ENCODE measurements around the gene HNRNPUL2.
A peak's percentile ranks its signal among the peaks of the same experiment; 100 is the strongest.
"Not testable (repeated sequence)": the region's sequence is repeated elsewhere in the genome, so short reads cannot be mapped to it uniquely, and the experiment has no call there.

Gene HNRNPUL2

DNA sequence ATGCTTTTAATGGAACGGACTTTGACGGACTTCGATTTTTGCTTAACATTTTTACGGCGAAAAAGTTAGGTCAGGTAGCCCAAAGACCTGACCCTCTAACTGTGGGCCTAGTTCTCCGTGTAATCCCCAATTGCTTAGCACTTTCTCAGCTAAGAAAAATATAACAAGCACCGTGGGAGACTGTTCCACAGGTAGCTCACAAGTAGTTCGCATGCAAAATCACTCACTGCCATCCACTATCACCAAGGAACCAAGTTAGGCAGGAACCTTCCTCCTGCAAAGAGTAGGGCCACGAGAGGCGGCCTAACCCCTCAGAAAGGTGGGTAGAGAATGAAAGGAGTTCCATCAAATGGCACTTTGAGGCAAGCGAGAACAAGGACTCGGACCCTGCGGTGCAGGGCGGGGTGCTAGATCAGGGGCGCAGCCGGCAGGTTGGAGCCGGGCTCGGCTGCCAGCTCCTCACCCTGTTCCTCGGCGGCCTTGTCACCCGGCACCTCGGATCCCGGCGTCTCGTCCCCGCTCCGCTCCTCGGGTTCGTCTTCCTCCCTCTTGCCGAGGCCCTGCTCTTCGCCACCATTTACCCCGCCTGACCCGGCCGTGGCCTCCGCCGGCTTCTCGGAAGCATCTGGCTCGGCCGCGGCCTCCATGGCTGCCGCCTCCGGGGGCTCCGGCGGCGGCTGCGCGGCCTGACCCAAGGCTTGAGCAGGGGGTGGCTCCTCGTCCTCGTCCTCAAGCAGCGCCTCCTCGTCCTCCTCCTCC lies 922 bp downstream of the HNRNPUL2 start:
- DNase-seq = no peak

DNA sequence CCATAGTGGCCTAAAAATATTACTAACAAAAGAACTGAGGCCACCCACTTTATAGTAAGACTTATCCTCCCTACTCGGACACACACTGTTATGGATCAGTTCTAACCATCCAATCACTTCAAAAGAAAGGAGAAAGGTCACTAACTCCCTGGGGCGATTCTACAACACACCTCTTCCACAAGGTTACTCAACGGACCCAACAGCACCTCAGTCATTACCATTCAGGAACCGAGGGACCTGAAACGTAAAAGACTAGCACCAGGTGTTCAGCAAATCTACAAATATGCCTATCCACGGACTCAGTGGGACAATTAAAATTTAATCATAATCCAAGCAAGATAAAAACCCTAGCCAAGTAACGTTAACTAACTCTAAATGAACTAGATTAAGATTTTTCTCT lies 1.6 kb downstream of the HNRNPUL2 start:
- DNase-seq = no peak

GRCh38 chr11:62724171-62724570 lies 3.1 kb downstream of the HNRNPUL2 start:
- no peak for DNase-seq

- no peak for DNase-seq
Measured at GRCh38 chr11:62721994-62722393, 5.3 kb downstream of the HNRNPUL2 start.

- DNase-seq = no peak
Measured at GRCh38 chr11:62719302-62719978, 7.8 kb downstream of the HNRNPUL2 start.

GRCh38 chr11:62716816-62717215 lies 10.4 kb downstream of the HNRNPUL2 start:
- DNase-seq = no peak

GRCh38 chr11:62716206-62716605 lies 11.1 kb downstream of the HNRNPUL2 start:
- no peak for DNase-seq

DNA sequence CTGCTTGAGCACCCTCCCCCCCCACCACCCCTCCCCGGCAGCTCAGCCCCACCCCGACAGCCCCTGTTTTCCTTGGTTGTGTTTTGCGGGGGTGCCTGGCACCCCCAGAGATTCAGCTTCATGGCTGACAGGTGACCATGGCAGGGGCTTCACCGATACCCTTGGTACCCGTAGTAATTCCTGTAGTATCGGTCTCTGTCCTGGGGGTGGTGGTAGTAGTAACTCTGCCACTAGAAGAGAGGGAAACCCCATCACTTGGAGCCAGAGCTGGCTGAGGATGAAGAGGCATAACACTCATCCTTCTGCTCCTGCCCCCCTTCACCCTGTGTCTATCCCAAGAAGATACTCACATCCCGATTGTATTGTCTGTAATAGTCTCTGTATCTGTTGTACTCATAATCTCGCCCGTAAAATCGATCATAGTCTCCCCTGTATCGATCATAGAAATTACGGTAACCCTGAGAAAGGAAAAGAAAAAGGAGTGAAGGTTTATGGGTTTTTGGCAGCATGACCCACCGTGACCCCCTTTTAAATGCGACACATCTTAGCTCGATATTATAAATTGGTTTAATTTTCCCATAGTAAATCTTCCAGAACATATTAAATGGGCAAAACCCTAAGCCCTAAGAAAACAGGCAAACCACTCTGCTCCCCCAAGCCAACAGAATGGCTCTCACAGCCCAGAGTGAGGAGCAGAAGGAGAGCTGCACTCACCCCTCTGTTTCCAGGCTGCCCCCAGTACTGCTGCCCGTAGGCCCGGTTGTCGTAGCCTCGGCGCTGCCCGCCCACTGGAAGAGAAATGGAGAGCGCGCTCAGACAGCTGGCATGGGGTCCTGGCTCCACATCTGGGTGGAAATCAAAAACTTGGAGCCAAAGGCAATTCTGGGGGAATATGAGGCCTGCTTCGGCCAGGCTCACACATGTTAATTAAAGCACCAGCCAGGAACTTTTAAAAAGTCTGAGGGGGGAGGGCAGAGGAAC lies 11.8 kb downstream of the HNRNPUL2 start:
- DNase-seq = no peak

DNA sequence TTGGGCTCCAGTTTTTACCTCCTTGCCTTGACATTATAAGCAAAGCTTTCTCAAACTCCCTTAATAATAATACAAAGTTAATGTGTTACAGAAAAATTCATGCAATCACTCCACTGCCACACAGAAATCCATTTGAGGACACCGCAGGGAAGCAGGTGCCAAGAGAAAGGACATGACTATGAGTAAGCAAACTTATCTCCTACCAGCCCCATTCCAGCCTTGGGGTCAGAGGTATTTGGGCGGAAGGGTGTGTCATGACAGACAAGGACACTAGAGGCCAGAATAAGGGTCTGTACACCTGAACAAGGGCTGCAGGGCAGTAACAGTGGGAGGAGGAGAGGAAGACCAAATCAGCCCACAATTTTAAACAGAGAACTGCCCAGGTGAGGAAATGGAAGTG lies 13.9 kb downstream of the HNRNPUL2 start:
- DNase-seq = no peak

DNA sequence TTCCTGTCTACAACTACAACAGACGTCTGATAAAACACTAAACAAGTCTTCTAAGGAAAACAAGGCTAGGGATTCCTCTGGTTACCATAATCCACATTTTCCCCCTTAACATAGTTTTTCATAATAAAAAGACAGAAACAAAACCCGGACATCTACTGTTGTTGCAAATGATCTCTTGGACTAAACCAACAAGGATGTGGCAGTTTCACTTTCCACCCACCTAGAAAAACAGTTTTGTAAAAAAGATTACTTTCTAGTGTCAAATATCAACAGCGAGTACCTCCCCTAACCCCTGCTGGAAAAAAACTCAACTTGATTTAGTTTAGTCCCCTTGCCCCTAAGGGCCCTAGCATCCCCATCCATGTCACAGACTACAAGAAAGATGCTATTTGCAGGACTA lies 14.4 kb downstream of the HNRNPUL2 start:
- DNase-seq = no peak

DNA sequence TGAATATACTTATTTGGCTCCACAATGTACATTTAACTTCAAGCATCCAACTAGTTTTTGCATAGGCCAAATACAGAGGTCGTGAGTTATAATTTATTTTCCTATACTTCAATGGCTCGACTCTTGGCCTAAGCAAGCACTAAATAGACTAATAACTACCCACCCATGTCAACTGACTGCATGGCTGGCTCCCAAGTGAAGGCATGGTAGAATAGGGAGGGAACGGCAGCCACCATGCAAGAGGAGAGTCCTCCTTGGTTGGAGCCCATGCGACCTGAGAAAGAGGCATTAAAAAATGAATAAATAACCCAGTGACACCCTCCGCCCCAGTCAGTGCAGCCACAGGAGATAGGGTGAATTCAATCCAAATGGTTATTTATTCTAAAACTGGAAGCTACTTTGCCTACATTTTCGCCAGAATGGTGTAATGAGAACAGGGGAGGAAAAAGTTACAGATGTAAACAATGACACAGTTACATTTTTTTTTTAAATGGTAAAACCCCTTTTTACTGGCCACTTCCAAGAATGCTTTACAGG lies 14.9 kb downstream of the HNRNPUL2 start:
- DNase-seq = no peak

DNA sequence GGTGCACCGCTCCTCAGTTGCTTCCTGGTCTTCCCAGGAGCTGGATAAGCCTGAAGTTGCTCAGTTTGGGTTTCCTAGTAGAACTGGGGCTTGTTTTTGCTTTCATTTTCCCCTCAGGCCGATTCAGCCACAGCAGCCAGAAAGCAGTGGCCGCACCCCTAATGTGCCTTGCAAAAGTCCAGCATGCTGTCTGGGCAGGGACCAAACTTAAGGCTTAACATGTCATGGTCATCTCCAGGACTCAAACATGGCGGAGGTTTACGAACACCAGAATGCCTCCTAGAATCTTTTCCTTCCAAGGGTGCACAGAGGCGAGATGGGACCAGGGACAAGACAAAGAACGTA lies 17.3 kb downstream of the HNRNPUL2 start:
- DNase-seq = no peak

DNA sequence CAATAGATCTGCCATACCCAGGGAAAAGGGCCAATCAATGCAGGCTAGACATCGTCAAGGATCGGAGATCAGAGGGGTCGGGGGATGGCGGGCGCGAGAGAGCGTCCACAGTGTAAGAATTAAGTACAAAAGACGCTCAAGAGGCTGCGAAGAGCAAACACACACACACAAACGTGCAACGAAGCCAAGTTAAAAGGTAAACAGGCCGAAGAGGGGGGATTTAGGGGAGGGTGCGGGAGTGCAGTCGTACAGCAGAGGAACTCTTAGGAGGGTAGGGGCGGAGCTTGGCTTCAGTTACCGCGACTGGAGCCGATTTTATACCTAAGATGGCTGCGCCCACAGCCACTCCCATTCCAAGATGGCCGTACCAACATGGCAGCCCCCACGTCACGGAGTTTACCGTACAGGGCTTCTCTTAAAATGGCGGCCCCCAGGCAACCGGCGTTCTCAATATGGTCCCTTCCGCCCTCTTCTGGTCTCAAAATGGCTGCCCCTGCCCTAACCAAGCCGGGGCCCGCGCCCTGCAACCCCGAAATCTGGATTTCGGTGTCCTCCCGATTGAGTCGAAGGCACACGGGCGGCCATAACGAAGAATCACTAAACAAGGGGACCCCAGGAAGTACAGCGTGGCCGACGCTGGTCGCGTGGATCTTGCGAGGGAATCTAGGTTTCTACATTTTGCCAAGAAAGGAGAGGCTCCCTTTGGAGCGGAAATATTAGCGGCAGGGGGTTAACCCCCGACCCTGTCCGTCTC lies 17.8 kb downstream of the HNRNPUL2 start:
- peak; percentile 97 for DNase-seq

GRCh38 chr11:62708793-62709192 lies 18.5 kb downstream of the HNRNPUL2 start:
- DNase-seq = peak; percentile 30

GRCh38 chr11:62708392-62708791 lies 18.9 kb downstream of the HNRNPUL2 start:
- DNase-seq = no peak

GRCh38 chr11:62707277-62707861 lies 19.9 kb downstream of the HNRNPUL2 start, which contains the start of the genes BSCL2 and GNG3:
TSS of gene BSCL2 (minus strand) at chr11:62707424. CDS start at chr11:62707195, 229 bp downstream.
TSS of gene GNG3 (plus strand) at chr11:62707676. CDS start at chr11:62708296, 620 bp downstream.
- DNase-seq = no peak

DNA sequence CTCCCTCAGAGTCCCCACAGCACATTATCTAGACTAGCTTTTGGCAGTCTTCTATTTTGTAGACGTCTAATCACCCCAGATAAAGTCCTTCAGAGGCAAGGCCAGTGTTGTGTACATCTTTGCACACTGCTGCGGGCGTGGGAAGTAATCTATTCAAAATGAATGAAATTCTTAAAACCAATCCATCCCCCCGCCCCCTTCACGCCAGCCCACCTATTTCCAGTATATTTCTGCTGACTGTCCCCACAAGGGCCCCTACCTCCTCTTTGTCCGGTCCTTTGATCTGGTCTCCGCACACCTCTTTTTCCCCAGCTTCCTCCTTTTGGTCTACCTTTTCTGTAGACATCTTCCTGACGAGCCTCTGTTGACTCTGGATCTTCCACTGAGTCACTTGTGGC lies 20.4 kb downstream of the HNRNPUL2 start:
- no peak for DNase-seq

GRCh38 chr11:62705880-62706849 lies 21.1 kb downstream of the HNRNPUL2 start:
- DNase-seq = peak; percentile 90

DNA sequence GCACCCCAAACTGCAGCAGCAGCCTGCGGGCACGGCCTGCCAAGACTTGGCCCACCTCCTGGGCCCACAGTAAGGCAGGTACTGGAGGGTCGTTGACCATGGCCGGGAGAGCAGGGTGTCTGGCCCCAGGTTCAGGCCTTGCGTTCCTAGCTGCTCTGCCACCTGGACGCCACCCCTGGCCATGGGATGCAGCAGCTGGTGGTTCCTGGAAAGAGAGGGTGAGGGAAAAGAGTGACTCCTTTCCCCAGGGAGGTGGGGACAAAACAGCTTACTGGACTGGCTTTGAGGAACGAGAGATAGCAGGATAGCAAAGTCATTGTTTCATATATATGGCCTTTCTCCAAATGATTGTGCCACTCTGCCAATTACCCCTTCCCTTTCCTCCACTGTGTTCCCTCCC lies 21.8 kb downstream of the HNRNPUL2 start:
- no peak for DNase-seq

DNA sequence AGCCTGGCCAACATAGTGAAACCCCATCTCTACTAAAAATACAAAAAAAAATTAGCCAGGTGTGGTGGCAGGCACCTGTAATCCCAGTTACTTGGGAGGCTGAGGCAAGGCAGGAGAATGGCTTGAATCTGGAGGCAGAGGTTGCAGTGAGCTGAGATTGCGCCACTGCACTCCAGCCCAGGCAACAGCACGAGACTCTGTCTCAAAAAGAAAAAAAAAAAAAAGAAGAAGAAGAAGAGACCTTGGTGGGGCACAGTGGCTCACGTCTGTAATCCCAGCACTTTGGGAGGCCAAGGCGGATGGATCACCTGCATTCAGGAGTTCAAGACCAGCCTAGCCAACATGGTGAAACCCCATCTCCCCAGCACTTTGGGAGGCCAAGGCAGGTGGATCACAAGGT lies 23.3 kb downstream of the HNRNPUL2 start:
- not testable (repeated sequence) for DNase-seq

- no peak for DNase-seq
Measured at GRCh38 chr11:62702246-62702645, 25.0 kb downstream of the HNRNPUL2 start.

All from stimulated activated naive CD4-positive, alpha-beta T cell treated with Interleukin-2 at 50 U/mL for 16 hours (primary cell).